Progenitor cell of endocrine pancreas (in vitro differentiated cells): ENCODE measurements around the gene TMEM127. TPM values are rescaled to one million over a fixed set of nuclear protein-coding genes. Genes with fewer than 3 reads are reported as not detected.

Experiments
- DNase-seq: peaks from one replicate; pipeline ENCODE4 v3.0.0; 2021; ENCODE audit warnings: low spot score; ENCODE audit not compliant: unreplicated experiment
- H3K27ac Mint-ChIP-seq: 2 replicates; pipeline ENCODE4 v1.8.0; 2021; ENCODE audit warnings: mild to moderate bottlenecking, moderate library complexity, mixed read lengths
- H3K27me3 Mint-ChIP-seq: 2 replicates; pipeline ENCODE4 v1.8.0; 2021; ENCODE audit warnings: mixed read lengths
- H3K36me3 Mint-ChIP-seq: 2 replicates; pipeline ENCODE4 v1.8.0; 2022; ENCODE audit warnings: mixed read lengths; ENCODE audit not compliant: insufficient read depth
- H3K4me1 Mint-ChIP-seq: 2 replicates; pipeline ENCODE4 v1.8.0; 2021; ENCODE audit warnings: low read depth, mixed read lengths
- H3K4me3 Mint-ChIP-seq: 2 replicates; pipeline ENCODE4 v1.8.0; 2021; ENCODE audit warnings: low read depth, mild to moderate bottlenecking, moderate library complexity, mixed read lengths
- H3K9me3 Mint-ChIP-seq: 2 replicates; pipeline ENCODE4 v1.8.0; 2021; ENCODE audit warnings: low read depth, mixed read lengths
- CTCF ChIP-seq: fragments of 200-600 bp; sonication (generic); IDR thresholded peaks from one replicate; pipeline ENCODE4 v1.5.0; 2021; ENCODE audit warnings: antibody characterized with exemption, mild to moderate bottlenecking; ENCODE audit not compliant: unreplicated experiment
- total RNA-seq: library from RNA; stranded (reverse); gene quantifications from 2 replicates; pipeline ENCODE4 v1.2.1, GENCODE V29; 2021

The TMEM127 gene
- total RNA-seq, 1 donor from 2014 or later, result 37.2 TPM

GRCh38 chr2:96239745-96240264 is 26.0 kb downstream of the TMEM127 start:
- Mint-ChIP-seq H3K9me3 (no peaks in the 10 kb centered on the region), H3K4me1 (no peaks in the 10 kb centered on the region), H3K27ac (no peak overlapping the region), H3K27me3 (no peaks in the 10 kb centered on the region), H3K36me3 (peaks cover 1% of the 10 kb centered on the region), H3K4me3 (no peak overlapping the region)
- no peak for TF ChIP-seq CTCF
- no peak for DNase-seq

GRCh38 chr2:96239091-96239490 is 26.7 kb downstream of the TMEM127 start:
- Mint-ChIP-seq H3K36me3 (peaks cover 1% of the 10 kb centered on the region), H3K27me3 (no peaks in the 10 kb centered on the region), H3K4me1 (no peaks in the 10 kb centered on the region), H3K4me3 (no peak overlapping the region), H3K9me3 (no peaks in the 10 kb centered on the region), H3K27ac (no peak overlapping the region)
- no peak for DNase-seq
- no peak for TF ChIP-seq CTCF

GRCh38 chr2:96238266-96238665 is 27.5 kb downstream of the TMEM127 start:
- no peak for DNase-seq
- Mint-ChIP-seq H3K4me3 (no peak overlapping the region), H3K27ac (no peak overlapping the region), H3K4me1 (no peaks in the 10 kb centered on the region), H3K9me3 (no peaks in the 10 kb centered on the region), H3K36me3 (peaks cover 1% of the 10 kb centered on the region), H3K27me3 (no peaks in the 10 kb centered on the region)
- no peak for TF ChIP-seq CTCF

GRCh38 chr2:96236882-96237281 is 28.9 kb downstream of the TMEM127 start:
- Mint-ChIP-seq H3K9me3 (no peaks in the 10 kb centered on the region), H3K27me3 (no peaks in the 10 kb centered on the region), H3K27ac (no peak overlapping the region), H3K4me1 (no peaks in the 10 kb centered on the region), H3K36me3 (peaks cover 1% of the 10 kb centered on the region), H3K4me3 (no peak overlapping the region)
- no peak for DNase-seq
- TF ChIP-seq CTCF, result no peak

- H3K36me3 Mint-ChIP-seq, result no peaks in the 10 kb centered on the region
- DNase-seq, result no peak
- H3K4me3 Mint-ChIP-seq, result no peak overlapping the region
- no peaks in the 10 kb centered on the region for H3K27me3 Mint-ChIP-seq
- no peaks in the 10 kb centered on the region for H3K4me1 Mint-ChIP-seq
- H3K9me3 Mint-ChIP-seq, result no peaks in the 10 kb centered on the region
- no peak overlapping the region for H3K27ac Mint-ChIP-seq
- no peak for TF ChIP-seq CTCF
Observed at GRCh38 chr2:96233880-96234316, 31.9 kb downstream of the TMEM127 start.
